GM12801 (cell line): ENCODE data around the gene OR1I1.

Experiments
- TF ChIP-seq, protein P1 (sequence below): IDR thresholded peaks from one replicate; pipeline ENCODE4 v1.5.1; 2011; ENCODE audit warnings: control low read depth; ENCODE audit not compliant: insufficient read length; ENCODE audit errors: extremely low read depth

The OR1I1 gene, protein sequence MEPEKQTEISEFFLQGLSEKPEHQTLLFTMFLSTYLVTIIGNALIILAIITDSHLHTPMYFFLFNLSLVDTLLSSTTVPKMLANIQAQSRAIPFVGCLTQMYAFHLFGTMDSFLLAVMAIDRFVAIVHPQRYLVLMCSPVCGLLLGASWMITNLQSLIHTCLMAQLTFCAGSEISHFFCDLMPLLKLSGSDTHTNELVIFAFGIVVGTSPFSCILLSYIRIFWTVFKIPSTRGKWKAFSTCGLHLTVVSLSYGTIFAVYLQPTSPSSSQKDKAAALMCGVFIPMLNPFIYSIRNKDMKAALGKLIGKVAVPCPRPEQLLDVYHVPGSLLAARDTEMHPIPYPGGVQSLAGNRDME

DNA sequence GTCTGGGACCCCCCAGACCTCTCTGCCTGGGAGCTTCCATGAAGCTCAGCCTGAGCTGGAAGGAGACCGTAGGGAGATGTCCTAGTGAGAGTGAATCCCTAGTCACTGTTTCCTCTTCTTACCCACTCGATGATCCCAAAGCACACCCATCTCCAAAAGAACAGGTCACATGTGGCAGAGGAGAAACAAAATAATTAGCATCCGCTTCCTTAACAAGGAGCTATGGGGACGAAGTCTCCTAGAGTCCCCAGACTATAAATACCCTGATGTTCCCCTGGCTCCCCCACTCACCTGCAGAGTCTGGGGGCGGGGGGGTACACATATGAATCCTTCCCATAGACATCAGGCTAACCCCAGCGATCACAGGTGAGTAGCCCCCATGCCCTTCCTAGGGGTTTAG, at the start of gene OR1I1:
OR1I1 (plus strand) TSS at position 301 of the 400 bp plus-strand sequence. CDS start 4,855 bp downstream, outside the sequence.
- TF ChIP-seq, protein P1, sequence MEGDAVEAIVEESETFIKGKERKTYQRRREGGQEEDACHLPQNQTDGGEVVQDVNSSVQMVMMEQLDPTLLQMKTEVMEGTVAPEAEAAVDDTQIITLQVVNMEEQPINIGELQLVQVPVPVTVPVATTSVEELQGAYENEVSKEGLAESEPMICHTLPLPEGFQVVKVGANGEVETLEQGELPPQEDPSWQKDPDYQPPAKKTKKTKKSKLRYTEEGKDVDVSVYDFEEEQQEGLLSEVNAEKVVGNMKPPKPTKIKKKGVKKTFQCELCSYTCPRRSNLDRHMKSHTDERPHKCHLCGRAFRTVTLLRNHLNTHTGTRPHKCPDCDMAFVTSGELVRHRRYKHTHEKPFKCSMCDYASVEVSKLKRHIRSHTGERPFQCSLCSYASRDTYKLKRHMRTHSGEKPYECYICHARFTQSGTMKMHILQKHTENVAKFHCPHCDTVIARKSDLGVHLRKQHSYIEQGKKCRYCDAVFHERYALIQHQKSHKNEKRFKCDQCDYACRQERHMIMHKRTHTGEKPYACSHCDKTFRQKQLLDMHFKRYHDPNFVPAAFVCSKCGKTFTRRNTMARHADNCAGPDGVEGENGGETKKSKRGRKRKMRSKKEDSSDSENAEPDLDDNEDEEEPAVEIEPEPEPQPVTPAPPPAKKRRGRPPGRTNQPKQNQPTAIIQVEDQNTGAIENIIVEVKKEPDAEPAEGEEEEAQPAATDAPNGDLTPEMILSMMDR: no peak

DNA sequence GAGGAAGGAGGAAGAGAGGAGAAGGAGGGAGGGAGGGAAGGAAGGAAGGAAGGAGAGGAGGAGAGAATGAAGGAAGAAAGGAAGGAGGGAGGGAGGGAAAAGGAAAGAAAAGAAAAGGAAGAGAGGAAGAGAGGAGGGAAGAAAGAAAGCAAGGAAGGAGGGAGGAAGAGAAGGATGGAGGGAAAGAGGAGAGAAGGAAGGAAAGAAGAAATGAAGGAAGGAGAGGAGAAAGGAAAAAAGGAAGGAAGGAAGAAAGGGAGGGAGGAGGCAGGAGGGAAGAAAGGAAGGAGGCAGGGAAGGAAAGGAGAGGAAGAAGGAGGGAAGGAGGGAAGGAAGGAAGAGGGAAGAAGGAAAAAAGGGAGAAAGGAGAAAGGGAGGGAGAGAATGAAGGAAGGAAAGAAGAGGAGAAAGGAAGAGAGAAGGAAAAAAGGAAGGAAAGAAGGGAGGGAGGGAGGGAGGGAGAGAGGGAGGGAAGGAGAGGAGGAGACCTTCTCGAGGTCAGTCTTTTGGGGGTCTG, 46.2 kb upstream of the OR1I1 start:
- TF ChIP-seq, protein P1: no peak

DNA sequence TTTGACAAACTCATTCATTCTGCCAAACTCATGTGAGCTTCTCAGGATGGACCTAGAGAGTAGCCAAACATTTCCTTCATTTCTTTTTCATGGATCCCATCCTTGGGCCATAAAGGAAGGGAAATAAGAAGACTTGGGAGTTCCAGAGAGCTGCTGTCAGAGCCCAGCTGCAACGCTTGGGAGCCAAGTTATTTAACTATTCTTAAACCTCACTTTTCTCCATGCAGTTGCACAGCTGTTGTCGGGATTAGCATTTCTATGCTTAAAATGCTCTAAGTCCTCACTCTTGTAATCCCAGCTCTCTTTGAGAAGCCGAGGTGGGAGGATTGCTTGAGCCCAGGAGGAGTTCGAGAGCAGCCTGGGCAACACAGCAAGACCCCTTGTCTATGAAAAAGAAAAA, 44.4 kb upstream of the OR1I1 start:
- TF ChIP-seq, protein P1: no peak

- TF ChIP-seq, protein P1: no peak
Observed at GRCh38 chr19:15038294-15038693, 43.7 kb upstream of the OR1I1 start.

DNA sequence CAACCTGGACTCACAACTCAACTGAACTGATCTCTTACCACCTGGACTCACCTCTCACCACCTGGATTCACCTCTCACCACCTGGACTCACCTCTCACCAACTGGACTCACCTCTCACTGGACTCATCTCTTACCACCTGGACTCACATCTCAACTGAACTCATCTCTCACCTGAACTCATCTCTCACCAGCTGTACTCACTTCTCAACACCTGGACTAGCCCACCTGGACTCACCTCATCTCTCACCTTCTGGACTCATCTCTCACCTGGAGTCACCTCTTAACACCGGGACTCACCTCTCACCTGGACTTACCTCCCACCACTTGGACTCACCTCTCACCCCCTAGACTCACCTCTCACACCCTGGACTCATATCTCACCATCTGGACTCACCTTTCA, 40.0 kb upstream of the OR1I1 start:
- TF ChIP-seq, protein P1: no peak

DNA sequence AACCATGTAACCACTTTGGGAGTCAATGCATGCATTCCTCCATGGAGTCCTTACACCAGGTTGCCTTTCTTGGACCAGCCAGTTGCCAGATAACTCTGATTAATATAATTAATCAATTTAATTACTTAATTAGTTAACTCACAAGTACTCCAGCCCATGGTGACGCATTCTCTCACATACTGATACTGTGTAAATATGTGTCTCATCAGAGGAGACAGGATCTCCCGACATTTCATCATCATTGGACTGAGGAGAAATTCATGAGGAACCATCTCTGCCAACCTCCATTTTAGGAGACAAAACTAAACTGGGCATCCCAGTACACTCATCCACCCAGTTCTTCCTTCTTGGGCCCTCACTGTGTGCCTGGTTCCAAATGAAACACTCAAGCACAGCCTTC, 39.2 kb upstream of the OR1I1 start:
- TF ChIP-seq, protein P1: no peak

GRCh38 chr19:15045506-15045905, 36.5 kb upstream of the OR1I1 start:
- TF ChIP-seq, protein P1: no peak
